ENCODE results near the gene DUSP8.

DUSP8 gene, protein sequence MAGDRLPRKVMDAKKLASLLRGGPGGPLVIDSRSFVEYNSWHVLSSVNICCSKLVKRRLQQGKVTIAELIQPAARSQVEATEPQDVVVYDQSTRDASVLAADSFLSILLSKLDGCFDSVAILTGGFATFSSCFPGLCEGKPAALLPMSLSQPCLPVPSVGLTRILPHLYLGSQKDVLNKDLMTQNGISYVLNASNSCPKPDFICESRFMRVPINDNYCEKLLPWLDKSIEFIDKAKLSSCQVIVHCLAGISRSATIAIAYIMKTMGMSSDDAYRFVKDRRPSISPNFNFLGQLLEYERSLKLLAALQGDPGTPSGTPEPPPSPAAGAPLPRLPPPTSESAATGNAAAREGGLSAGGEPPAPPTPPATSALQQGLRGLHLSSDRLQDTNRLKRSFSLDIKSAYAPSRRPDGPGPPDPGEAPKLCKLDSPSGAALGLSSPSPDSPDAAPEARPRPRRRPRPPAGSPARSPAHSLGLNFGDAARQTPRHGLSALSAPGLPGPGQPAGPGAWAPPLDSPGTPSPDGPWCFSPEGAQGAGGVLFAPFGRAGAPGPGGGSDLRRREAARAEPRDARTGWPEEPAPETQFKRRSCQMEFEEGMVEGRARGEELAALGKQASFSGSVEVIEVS

GRCh38 chr11:1572197-1573076 is at the start of gene DUSP8:
Gene DUSP8 (minus strand): TSS chr11:1572271. CDS start chr11:1565826, 6,445 bp downstream.
- TF ChIP-seq GATA3 (IDR thresholded peaks at IDR 0.05; ENCODE audit: low read depth, low read length) (no peak), GATA2 (IDR thresholded peaks at IDR 0.05; ENCODE audit: low read depth, low read length) (no peak)

DNA sequence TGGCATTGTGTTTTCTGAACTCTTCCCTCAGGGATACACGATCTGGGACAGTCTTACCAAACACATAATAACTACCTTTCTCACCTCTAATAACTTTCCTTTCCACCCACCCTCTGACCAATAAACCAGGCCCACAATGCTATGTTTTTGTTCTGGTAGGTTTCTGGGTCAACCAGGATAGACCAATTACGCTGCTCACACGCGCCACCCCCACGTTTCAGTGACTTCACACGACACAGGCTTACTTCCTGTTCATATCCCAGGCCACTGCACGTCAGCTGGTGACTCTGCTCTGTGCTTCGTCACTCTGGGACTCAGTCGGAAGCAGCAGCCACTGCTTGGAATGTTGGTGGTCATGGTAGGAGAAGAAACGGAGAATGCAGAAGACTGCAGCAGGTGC is 47.4 kb upstream of the DUSP8 start:
- TF ChIP-seq GATA2 (IDR thresholded peaks at IDR 0.05; ENCODE audit: low read depth, low read length) (no peak), GATA3 (IDR thresholded peaks at IDR 0.05; ENCODE audit: low read depth, low read length) (no peak)

DNA sequence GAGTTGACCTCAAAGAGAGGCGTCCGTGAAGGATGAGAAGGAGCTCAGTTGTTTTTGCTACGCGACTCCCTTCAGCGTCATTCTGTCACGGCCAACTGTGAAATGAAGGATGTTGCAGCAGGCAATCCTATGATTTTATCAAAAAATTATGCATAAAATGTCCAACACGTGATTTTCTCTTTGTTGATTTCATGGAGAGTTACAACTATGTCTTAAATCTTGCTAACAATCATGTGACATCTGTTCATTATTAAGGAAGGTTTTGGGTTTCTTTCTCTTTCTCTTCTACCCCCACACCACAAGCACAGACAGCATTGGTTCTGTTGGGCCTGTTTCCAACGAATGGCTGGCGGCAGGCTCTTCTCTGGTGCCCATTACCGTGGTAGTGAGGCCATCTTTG is 46.2 kb upstream of the DUSP8 start:
- TF ChIP-seq GATA2 (IDR thresholded peaks at IDR 0.05; ENCODE audit: low read depth, low read length) (no peak), GATA3 (IDR thresholded peaks at IDR 0.05; ENCODE audit: low read depth, low read length) (no peak)

- TF ChIP-seq GATA3 (IDR thresholded peaks at IDR 0.05; ENCODE audit: low read depth, low read length) = no peak
- no peak for TF ChIP-seq GATA2 (IDR thresholded peaks at IDR 0.05; ENCODE audit: low read depth, low read length)
Observed at GRCh38 chr11:1608363-1608762, 36.3 kb upstream of the DUSP8 start, which contains the start of gene KRTAP5-3. Gene KRTAP5-3 (minus strand): TSS chr11:1608463. CDS start chr11:1608385, 78 bp downstream.

DNA sequence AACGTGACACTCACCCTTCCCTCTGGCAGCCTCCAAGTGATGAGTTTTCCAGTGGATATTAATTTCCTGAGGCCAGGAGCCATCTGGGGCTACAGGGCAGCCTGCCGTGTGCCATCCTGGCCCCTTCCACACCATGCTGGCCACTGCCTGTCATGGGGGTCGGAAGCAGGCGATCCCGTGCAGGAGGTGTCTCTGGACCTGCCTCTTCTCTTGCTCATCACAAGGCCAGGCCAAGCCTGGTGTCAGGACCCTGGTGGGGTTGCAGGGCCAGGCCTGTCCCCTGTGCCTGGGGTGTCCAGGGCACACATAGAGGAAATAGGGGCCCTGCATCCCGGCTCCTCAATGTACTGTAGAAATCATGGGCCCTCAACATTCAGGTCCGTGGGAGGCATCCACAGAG is 32.6 kb upstream of the DUSP8 start:
- TF ChIP-seq GATA2 (IDR thresholded peaks at IDR 0.05; ENCODE audit: low read depth, low read length) (no peak), GATA3 (IDR thresholded peaks at IDR 0.05; ENCODE audit: low read depth, low read length) (no peak)

- TF ChIP-seq GATA2 (IDR thresholded peaks at IDR 0.05; ENCODE audit: low read depth, low read length) = no peak
- no peak for TF ChIP-seq GATA3 (IDR thresholded peaks at IDR 0.05; ENCODE audit: low read depth, low read length)
Observed at GRCh38 chr11:1604181-1604580, 32.1 kb upstream of the DUSP8 start.

- no peak for TF ChIP-seq GATA3 (IDR thresholded peaks at IDR 0.05; ENCODE audit: low read depth, low read length)
- no peak for TF ChIP-seq GATA2 (IDR thresholded peaks at IDR 0.05; ENCODE audit: low read depth, low read length)
Observed at GRCh38 chr11:1603629-1604028, 31.6 kb upstream of the DUSP8 start.

DNA sequence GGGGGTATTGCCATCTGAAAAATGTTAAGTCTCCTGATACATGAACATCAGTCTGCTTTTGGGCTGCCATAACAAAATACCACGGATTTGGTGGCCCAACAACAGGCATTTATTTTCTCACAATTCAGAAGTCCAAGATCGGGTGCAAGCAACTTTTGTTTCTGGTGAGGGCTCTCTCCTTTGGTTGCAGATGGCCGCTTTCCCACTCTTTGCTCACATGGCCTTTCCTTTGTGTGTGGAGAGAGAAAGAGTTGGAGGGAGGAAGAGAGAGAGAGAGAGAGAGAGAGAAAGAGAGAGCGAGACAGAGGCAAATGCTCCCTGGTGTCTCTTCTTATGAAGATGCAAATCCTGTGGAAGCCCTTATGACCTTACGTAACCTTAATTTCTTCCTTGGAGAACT is 28.6 kb upstream of the DUSP8 start:
- TF ChIP-seq GATA3 (IDR thresholded peaks at IDR 0.05; ENCODE audit: low read depth, low read length) = no peak

- TF ChIP-seq GATA2 (IDR thresholded peaks at IDR 0.05; ENCODE audit: low read depth, low read length) = no peak
- no peak for TF ChIP-seq GATA3 (IDR thresholded peaks at IDR 0.05; ENCODE audit: low read depth, low read length)
Observed at GRCh38 chr11:1598816-1599215, 26.7 kb upstream of the DUSP8 start.

- no peak for TF ChIP-seq GATA3 (IDR thresholded peaks at IDR 0.05; ENCODE audit: low read depth, low read length)
- TF ChIP-seq GATA2 (IDR thresholded peaks at IDR 0.05; ENCODE audit: low read depth, low read length) = no peak
Observed at GRCh38 chr11:1597994-1598380, 25.9 kb upstream of the DUSP8 start, which contains the start of gene KRTAP5-2. Gene KRTAP5-2 (minus strand): TSS chr11:1598294. CDS start chr11:1598250, 44 bp downstream.

- TF ChIP-seq GATA3 (IDR thresholded peaks at IDR 0.05; ENCODE audit: low read depth, low read length) = no peak
- TF ChIP-seq GATA2 (IDR thresholded peaks at IDR 0.05; ENCODE audit: low read depth, low read length) = no peak
Observed at GRCh38 chr11:1597331-1597993, 25.4 kb upstream of the DUSP8 start.

DNA sequence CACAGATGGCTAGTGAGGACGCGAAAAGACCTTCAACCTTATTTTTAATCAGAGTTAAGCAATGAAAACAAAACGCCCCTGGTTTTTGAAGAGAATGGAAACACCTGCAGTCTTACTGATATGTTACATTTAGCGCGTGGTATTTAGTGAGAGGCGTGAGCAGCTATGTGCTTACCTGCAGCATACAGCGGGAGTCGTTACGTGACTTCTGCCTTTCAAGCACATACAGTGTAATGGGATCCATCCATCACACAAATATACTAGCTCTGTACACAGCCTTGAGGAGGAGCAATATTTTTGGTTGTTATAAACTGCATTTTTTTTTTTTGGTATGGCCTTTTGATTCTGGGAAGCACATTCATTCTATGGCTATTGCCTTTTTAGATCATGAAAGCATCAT is 20.6 kb upstream of the DUSP8 start:
- no peak for TF ChIP-seq GATA3 (IDR thresholded peaks at IDR 0.05; ENCODE audit: low read depth, low read length)

GRCh38 chr11:1589996-1590395 is 17.9 kb upstream of the DUSP8 start:
- TF ChIP-seq GATA2 (IDR thresholded peaks at IDR 0.05; ENCODE audit: low read depth, low read length) = no peak
- TF ChIP-seq GATA3 (IDR thresholded peaks at IDR 0.05; ENCODE audit: low read depth, low read length) = no peak

GRCh38 chr11:1586699-1587098 is 14.6 kb upstream of the DUSP8 start:
- no peak for TF ChIP-seq GATA3 (IDR thresholded peaks at IDR 0.05; ENCODE audit: low read depth, low read length)
- no peak for TF ChIP-seq GATA2 (IDR thresholded peaks at IDR 0.05; ENCODE audit: low read depth, low read length)

Data from SH-SY5Y (cell line).